ENCODE data around the gene TGDS. TPM values are rescaled to one million over a fixed set of nuclear protein-coding genes. Genes with fewer than 3 reads are reported as not detected.

The TGDS gene
- total RNA-seq, 2 donors from 2014 or later, result 22.9 to 23.7 TPM

DNA sequence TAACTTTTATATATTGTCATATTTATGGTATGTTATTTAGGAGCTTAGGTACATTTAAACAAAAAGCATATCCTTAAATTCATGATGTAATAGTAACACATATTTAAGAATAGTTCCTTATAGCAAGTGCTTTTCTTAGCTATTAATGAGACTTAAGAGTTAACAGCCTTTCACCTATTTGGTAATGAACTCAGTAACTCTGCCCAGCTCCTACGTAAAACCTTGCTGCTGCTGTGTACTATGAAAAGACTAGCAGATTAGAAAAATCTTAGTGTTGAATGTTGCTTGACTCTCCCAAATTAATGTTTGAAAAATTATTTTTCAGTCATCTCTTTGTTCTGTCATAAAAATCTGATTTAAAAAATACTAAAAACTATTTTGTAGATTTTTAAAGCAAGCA is 12.6 kb upstream of the TGDS start:
- peaks cover 9 to 28% of the 10 kb centered on the region in 2 donors for H3K36me3 Mint-ChIP-seq
- no peaks in the 10 kb centered on the region for H3K9me3 Mint-ChIP-seq
- DNase-seq (ENCODE audit: low spot score in 2 of 2) (no peak), ATAC-seq (no peak)
- H3K27ac Mint-ChIP-seq, result no peak overlapping the region

DNA sequence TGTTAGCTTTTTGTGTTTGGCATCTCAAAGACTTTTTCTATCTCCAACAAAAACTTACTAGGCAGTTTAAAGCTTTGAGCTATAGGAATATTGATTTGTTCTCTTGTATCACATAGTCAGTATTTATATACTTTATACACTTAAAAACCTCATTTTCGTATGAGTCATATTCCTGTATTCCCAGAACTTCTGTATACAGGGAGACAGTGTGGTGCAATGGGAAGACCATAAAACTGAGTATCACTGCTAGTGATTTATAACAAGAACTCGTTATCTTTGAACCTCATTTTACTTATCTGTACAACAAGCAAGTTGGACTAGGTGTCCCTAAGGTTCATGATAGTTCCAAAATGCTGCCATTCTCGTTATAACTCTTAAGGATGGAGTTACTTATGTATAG is 12.0 kb upstream of the TGDS start:
- Mint-ChIP-seq H3K27ac (no peak overlapping the region), H3K9me3 (no peaks in the 10 kb centered on the region), H3K36me3 (peaks cover 11 to 28% of the 10 kb centered on the region in 2 donors)
- peak in 1 of 2 donors; percentile 26 for ATAC-seq
- DNase-seq (ENCODE audit: low spot score in 2 of 2), result no peak

DNA sequence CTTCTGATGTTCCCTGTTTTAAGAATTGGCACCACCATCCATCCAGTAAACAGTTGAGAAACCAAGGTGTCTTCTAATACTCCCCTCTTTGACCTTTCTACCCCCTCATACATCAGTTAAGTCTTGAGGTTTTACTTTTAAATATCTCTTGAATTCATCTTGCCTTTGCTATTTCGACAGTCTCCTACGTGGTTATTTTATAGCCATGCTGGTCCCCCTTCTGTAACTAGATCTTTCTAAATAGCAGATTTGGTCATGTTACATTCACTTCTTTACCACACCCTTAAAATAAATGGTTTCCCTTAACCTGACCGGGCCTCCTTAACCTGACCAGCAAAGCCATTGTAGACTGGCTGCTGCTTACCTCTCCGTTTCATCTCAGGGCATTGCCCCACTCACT is 11.1 kb upstream of the TGDS start:
- peaks cover 16 to 36% of the 10 kb centered on the region in 2 donors for H3K36me3 Mint-ChIP-seq
- DNase-seq (ENCODE audit: low spot score in 2 of 2), result no peak
- peak overlapping the region in 1 of 2 donors; percentile 53 for H3K27ac Mint-ChIP-seq
- H3K9me3 Mint-ChIP-seq, result no peaks in the 10 kb centered on the region
- ATAC-seq, result no peak

DNA sequence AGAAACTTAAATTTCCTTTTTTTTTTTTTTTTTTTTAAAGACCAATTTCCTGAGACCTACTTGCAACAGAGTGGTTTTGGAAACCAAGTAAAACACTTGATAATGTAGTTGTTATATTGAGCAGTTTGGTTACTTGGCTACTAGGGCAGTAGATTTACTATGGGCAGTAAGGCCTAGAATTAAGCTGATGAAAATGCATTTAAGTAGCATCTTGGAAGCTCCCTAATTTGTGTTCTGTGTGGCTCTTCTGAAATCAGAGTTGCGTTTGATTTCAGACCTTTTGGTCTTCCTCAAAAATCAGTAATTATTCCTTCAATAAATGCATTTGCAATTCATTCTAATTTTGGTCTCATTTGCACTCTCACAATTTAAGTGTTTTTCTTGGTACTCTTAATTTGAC is 6.5 kb upstream of the TGDS start:
- peak overlapping the region; percentile 57 to 85 for H3K27ac Mint-ChIP-seq
- DNase-seq (ENCODE audit: low spot score in 2 of 2) (no peak), ATAC-seq (no peak)
- peaks cover 21 to 31% of the 10 kb centered on the region in 2 donors for H3K36me3 Mint-ChIP-seq
- peaks cover 6% of the 10 kb centered on the region in 2 donors for H3K9me3 Mint-ChIP-seq

DNA sequence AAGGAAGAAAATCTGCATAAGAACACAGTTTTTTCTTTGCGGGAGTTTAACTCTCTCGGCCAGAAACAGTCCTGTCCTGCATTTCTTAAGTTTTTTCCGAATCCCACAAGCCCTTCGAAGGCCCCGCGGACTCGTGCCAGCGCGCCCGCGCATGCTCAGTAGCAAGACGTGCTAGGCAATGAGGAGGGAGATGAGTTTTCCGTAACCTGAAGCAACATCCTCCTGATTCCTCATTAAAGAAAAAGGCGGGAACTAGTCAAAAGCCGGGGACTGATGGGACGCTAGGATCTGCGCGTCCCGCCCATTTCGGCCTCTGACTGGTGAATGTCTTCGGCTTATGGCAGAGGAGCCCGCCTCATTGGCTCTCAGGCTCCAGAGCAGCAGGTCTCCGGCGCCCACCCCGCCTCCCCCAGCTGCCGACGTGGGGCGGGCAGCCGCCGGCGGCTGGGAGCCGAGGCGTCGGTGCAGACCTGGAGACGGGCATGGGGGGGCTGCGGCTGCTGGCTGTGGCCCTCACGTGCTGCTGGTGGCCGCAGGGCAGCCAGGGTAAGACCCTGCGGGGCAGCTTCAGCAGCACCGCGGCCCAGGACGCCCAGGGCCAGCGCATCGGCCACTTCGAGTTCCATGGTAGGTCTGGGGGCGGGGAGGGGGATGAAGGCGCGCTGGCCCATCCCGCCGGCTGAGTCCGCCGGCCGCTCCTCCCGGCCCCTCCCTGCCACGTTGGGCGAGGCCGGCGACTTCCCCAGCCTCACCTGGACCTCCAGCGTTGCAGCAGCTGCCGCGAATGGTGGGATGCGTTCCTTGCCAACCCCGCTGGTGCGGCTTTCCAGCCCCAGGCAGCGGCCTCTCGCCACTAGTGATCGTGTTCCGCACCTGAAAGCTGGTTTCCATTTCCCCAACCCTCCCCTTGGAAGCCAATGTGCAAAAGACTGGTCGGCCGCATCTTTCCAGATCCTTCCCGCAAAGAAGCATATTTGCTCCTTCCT is 5.8 kb upstream of the TGDS start, which contains the start of gene GPR180:
Gene GPR180, plus strand, starts transcription at position 412 of the 986 bp plus-strand sequence. Its CDS starts 71 bp downstream, at position 483.
- DNase-seq (ENCODE audit: low spot score in 2 of 2) (peak; percentile 86 to 92), ATAC-seq (peak; percentile 99 to 100)
- Mint-ChIP-seq H3K36me3 (peaks cover 21 to 25% of the 10 kb centered on the region in 2 donors), H3K27ac (peak within 1 kb of the TSS; percentile 57 to 85), H3K9me3 (peaks cover 6 to 10% of the 10 kb centered on the region in 2 donors)

DNA sequence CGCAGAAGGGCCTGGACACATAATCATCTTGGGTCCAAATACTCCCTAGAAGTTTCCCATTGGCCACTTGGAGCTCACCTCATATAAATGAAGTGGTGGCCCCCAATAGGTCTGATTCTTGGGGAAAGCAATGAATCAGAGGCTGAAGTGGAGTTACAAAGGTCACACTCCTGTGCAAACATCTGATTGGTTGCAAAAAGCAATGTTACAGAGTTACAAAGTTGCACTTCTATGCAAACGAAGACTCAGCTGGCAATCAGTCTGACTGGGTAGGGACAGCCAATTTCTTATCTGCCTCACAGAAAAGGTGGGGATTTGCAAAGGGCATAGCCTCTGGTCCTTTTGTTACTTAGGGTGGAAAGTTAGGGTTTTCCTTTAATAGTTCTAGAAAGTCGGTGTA is 3.9 kb upstream of the TGDS start:
- DNase-seq (ENCODE audit: low spot score in 2 of 2), result no peak
- H3K9me3 Mint-ChIP-seq, result peaks cover 6 to 10% of the 10 kb centered on the region in 2 donors
- no peak for ATAC-seq

DNA sequence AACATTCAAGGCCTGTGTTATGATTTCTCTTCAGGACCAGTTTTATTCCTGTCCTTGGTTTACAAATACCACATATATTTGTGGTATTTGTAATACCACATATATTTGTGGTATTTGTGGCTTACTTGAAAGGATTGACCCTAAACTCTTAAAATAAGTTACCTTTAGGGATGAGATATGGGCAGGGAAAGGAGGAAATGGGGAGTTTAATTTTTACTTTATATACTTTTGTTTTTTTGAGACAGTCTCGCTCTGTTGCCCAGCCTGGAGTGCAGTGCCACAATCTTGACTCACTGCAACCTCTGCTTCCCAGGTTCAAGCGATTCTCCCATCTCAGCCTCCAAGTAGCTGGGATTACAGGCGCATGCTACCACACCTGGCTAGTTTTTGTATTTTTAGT is 2.3 kb upstream of the TGDS start:
- H3K27ac Mint-ChIP-seq, result no peak overlapping the region
- H3K9me3 Mint-ChIP-seq, result peaks cover 6 to 10% of the 10 kb centered on the region in 2 donors
- peaks cover 31 to 33% of the 10 kb centered on the region in 2 donors for H3K36me3 Mint-ChIP-seq
- no peak for ATAC-seq
- no peak for DNase-seq (ENCODE audit: low spot score in 2 of 2)

More for the DNA sequence above, 3.9 kb upstream of the TGDS start:
- Mint-ChIP-seq H3K27ac (no peak overlapping the region), H3K36me3 (peaks cover 26 to 28% of the 10 kb centered on the region in 2 donors)

DNA sequence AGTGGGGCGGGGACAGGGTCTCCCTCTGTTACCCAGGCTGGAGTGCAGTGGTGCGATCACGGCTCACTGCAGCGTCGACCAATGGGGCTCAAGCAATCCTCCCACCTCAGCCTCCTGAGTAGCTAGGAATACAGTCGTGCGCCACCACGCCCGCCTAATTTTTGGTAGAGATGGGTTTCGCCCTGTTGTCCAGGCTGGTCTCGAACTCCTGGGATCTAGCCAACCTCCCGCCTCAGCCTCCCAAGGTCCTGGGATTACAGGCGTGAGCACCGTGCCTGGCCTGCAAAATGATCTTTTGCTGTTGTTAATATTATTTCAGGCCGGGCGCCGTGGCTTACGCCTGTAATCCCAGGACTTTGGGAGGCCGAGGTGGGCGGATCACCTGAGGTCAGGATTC is 621 bp upstream of the TGDS start:
- Mint-ChIP-seq H3K36me3 (peaks cover 25% of the 10 kb centered on the region in 2 donors), H3K9me3 (peaks cover 6 to 10% of the 10 kb centered on the region in 2 donors), H3K27ac (peak overlapping the region in 1 of 2 donors; percentile 91)
- ATAC-seq, result no peak
- DNase-seq (ENCODE audit: low spot score in 2 of 2), result no peak

DNA sequence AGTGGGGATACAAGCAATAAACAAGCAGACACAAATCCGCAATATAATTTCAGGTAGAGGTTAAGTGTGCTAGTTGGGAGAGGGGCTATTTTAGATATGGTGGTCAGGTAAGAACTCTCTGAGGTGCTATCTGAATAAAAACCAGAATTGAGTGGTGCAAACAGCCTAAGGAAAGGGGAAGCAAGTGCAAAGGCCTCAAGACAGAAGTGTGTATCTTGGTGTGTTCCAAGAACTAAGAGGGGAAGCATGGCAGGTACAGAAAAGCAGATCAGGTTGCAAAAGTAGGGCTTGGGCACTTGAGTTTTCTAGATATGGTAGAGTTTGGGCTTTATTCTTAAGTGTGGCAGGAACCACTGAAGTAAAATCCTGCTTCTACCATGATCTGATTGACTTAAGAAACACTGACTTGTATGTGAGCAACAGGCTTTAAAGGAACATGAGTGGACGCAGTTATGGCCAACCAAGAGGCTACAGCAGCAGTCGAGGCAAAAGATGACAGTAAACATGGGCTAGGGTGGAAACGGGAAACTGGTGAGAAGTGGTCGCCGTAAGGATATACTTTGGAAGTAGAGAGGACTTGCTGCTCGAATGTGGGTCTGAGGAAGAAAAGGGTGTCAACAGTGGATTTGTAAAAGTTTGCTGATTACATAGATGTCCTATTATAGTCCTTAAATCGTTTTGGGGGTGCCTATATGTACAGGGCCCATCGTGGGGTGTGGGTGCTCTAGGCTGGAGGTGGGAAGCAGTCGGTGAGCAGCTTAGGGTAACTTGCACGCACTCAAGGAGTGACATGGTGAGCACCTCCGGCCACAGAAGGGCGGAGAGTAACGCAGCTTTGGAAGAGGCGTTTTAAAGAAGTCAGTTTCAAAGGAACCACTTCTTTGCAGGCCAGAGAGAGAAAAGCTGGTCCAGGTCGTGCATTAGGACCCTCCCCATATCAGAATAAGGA is 677 bp downstream of the TGDS start:
- peak; percentile 48 to 78 for ATAC-seq

DNA sequence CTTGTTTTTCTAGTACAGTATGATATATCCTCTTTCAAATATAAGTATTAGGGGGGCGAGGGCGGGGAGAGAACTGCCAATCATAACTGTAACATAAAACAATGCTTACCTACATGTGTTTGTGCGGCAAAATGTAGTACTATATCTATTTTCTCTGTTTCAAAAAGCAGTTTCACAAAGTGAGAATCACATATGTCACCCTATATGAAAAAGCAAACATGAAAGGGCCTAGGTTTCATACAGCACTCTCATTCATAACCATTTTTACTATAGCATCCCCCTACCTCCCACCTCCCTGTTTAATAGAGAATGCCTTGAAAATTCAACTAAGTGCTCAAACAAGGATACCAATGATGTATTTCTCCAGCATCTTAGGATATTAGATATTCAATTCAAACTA is 5.2 kb downstream of the TGDS start:
- ATAC-seq (peak in 1 of 2 donors; percentile 81), DNase-seq (ENCODE audit: low spot score in 2 of 2) (no peak)
- Mint-ChIP-seq H3K27ac (peak overlapping the region in 1 of 2 donors; percentile 24), H3K9me3 (no peaks in the 10 kb centered on the region), H3K36me3 (peaks cover 24 to 49% of the 10 kb centered on the region in 2 donors)

More for the DNA sequence above, 677 bp downstream of the TGDS start:
- H3K36me3 Mint-ChIP-seq, result peaks cover 14 to 22% of the 10 kb centered on the region in 2 donors
- peak in 1 of 2 donors; percentile 20 for DNase-seq (ENCODE audit: low spot score in 2 of 2)
- peaks cover 0 to 5% of the 10 kb centered on the region in 2 donors for H3K9me3 Mint-ChIP-seq
- peak overlapping the region; percentile 91 to 97 for H3K27ac Mint-ChIP-seq

DNA sequence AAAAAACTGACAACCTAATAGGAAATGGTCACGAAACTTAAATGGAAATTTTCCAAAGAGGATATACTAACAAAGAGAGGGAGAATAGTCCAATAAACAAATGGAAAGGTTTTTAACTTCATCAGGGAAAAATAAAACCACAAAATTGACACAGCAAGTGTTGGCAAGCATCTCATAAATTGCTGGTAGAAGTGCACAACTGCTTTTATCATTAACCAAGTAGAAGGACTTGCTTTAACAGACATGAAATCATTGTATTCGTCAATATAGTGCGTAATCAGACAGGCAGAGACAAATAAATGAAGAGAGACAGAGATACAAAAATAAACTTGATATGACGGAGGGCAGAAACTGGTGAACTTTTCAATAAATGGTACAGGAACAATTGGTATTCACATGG is 7.4 kb downstream of the TGDS start:
- DNase-seq (ENCODE audit: low spot score in 2 of 2) (no peak), ATAC-seq (no peak)
- H3K27ac Mint-ChIP-seq, result no peak overlapping the region
- H3K36me3 Mint-ChIP-seq, result peaks cover 15 to 46% of the 10 kb centered on the region in 2 donors
- no peaks in the 10 kb centered on the region for H3K9me3 Mint-ChIP-seq

DNA sequence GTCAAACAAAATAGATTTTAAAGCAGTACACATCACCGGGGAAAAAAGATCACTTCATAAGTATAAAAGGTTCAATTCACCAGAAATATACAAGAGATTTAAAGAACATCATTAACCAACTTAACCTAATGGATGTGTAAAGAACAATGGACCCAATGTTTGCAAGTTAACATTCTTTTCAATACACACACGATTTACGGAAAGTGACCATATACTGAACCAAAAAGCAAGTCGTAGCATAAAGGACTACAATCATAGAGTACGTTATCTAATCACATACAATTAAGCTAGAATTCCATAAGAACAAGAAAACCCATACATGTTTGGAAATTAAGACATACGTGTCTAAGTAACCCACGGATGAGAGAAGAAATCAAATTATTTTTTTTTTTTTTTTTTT is 9.6 kb downstream of the TGDS start:
- DNase-seq (ENCODE audit: low spot score in 2 of 2) (no peak), ATAC-seq (no peak)
- Mint-ChIP-seq H3K9me3 (no peaks in the 10 kb centered on the region), H3K27ac (no peak overlapping the region), H3K36me3 (peaks cover 24 to 53% of the 10 kb centered on the region in 2 donors)

DNA sequence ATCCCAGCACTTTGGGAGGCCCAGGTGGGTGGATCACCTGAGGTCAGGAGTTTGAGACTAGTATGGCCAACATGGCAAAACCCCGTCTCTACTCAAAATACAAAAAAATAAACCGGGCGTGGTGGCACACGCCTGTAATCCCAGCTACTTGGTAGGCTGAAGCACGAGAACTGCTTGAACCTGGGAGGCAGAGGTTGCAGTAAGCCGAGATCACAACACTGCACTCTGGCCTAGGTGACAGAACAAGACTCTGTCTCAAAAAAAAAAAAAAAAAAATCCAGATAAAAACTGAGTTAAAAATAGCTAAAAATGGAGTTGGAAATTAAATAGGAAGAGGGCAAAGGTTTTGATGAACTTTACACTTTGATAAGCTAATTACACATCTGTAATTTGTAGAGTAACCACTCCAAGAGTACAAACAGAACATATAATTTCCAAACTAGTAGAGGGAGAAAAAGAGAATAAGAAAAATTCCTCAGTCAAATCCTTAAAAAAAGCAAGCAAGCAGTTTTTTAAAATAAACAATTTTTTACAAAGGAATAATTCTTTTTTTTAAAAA is 10.3 kb downstream of the TGDS start:
- Mint-ChIP-seq H3K36me3 (peaks cover 29 to 56% of the 10 kb centered on the region in 2 donors), H3K27ac (no peak overlapping the region), H3K9me3 (no peaks in the 10 kb centered on the region)
- ATAC-seq (no peak), DNase-seq (ENCODE audit: low spot score in 2 of 2) (no peak)

DNA sequence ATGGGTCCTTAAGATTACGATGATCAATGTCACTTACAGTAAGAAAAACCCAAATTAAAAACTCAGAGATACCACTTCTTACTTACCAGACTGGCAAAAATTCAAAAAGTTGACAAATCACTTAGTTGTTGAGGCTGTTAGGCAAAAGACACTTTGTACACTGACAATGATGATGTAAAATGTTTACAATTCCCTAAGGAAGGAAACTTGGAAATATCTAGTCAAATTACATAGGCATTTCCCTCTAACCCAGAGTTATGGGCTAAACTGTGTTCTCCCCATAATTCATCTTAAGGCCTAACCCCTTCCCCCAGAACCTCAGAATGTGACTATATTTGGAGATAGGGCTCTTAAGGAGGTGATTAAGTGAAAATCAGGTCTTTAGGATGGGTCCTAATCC is 12.0 kb downstream of the TGDS start:
- H3K36me3 Mint-ChIP-seq, result peaks cover 34 to 54% of the 10 kb centered on the region in 2 donors
- no peak overlapping the region for H3K27ac Mint-ChIP-seq
- no peaks in the 10 kb centered on the region for H3K9me3 Mint-ChIP-seq
- ATAC-seq (no peak), DNase-seq (ENCODE audit: low spot score in 2 of 2) (no peak)

DNA sequence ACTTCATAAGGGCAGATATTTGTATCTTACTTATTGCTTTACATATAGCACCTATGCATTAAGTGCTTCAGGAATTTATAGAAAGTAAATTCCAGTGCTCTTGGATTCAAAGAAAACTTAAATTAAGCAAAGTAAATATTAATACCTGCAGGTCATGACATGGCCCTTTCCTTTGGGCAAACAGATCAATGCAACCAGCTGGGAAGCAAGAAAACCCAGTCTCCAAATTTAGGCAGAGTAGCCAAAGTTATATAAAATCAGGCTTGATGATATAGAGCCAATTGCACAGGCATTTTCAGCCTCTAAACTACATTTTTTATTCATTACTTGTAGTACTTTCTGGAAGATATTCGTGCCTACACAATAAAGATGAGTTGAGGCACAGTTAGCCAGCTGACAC is 16.9 kb downstream of the TGDS start:
- Mint-ChIP-seq H3K36me3 (peaks cover 19 to 39% of the 10 kb centered on the region in 2 donors), H3K27ac (no peak overlapping the region), H3K9me3 (no peaks in the 10 kb centered on the region)
- no peak for DNase-seq (ENCODE audit: low spot score in 2 of 2)
- ATAC-seq, result no peak

DNA sequence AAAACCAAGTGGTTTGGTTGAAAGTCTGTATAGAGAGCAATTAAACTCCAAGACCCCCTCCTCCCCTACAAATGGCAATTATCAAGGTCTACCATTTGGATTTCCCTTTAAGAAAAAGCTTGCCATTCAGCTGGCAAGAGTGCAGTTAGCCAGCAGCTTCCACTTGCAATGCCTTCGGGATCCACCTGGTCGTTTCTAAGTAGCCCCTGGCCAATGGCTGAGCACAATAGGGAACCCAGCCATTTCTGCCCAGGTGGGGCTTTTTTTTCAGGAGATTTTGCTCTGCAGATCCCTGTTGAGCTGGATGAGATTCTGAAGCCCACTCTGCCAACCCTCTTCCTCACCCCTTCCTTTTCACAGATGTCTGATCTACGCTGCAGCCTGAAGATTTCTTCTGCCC is 26.3 kb downstream of the TGDS start:
- DNase-seq (ENCODE audit: low spot score in 2 of 2), result no peak
- no peak for ATAC-seq
- no peak overlapping the region for H3K27ac Mint-ChIP-seq
- H3K9me3 Mint-ChIP-seq, result no peaks in the 10 kb centered on the region
- peaks cover 46 to 55% of the 10 kb centered on the region in 2 donors for H3K36me3 Mint-ChIP-seq
